GM12891 (cell line): ENCODE data around the gene PCDH9.

Experiments
- DNase-seq: peaks from one replicate; pipeline ENCODE4 v3.0.0; 2011; ENCODE audit warnings: low spot score; ENCODE audit not compliant: insufficient read length
- FAIRE-seq: peaks from 2 replicates; lab custom pipeline; 2011; peaks lifted over from hg19 to GRCh38; lab: Jason Lieb, UNC
- PAX5 ChIP-seq: IDR thresholded peaks from 2 replicates; pipeline ENCODE4 v1.6.1; 2011; ENCODE audit warnings: low read length, moderate library complexity, mild to moderate bottlenecking; ENCODE audit not compliant: insufficient read depth, severe bottlenecking
- POLR2A ChIP-seq: IDR thresholded peaks from 2 replicates; pipeline ENCODE4 v1.6.1; 2011; ENCODE audit warnings: low read depth, low read length, control low read depth
- POLR2AphosphoS5 ChIP-seq: IDR thresholded peaks from 2 replicates; pipeline ENCODE4 v1.6.1; 2011; ENCODE audit warnings: low read depth, low read length, control low read depth
- POU2F2 ChIP-seq: IDR thresholded peaks from 2 replicates; pipeline ENCODE4 v1.6.1; 2011; ENCODE audit warnings: low read depth, mild to moderate bottlenecking, control low read depth, low read length, moderate library complexity
- SPI1 ChIP-seq: IDR thresholded peaks from 2 replicates; pipeline ENCODE4 v1.6.1; 2011; ENCODE audit warnings: low read depth, low read length, control low read depth
- TAF1 ChIP-seq: IDR thresholded peaks from 2 replicates; pipeline ENCODE4 v1.6.1; 2011; ENCODE audit warnings: low read depth, low read length, control low read depth

The PCDH9 gene

GRCh38 chr13:66359393-66359792, 870.7 kb downstream of the PCDH9 start:
- no peak for DNase-seq
- FAIRE-seq: no peak
- TF ChIP-seq TAF1: no peak
- no peak for TF ChIP-seq PAX5
- TF ChIP-seq SPI1: no peak
- TF ChIP-seq POLR2A: no peak
- TF ChIP-seq POLR2AphosphoS5: no peak
- TF ChIP-seq POU2F2: no peak

- TF ChIP-seq TAF1 (no peak), PAX5 (no peak), SPI1 (no peak), POU2F2 (no peak), POLR2AphosphoS5 (no peak), POLR2A (no peak)
- no peak for DNase-seq
- no peak for FAIRE-seq
These were observed 871.6 kb downstream of the PCDH9 start for GRCh38 chr13:66358564-66358963.

- DNase-seq (no peak), FAIRE-seq (no peak)
- TF ChIP-seq POLR2A (no peak), POLR2AphosphoS5 (no peak), TAF1 (no peak), POU2F2 (no peak), SPI1 (no peak), PAX5 (no peak)
These were observed 872.7 kb downstream of the PCDH9 start for GRCh38 chr13:66357463-66357862.

- no peak for DNase-seq
- no peak for FAIRE-seq
- TF ChIP-seq TAF1 (no peak), POLR2AphosphoS5 (no peak)
These were observed 875.0 kb downstream of the PCDH9 start for GRCh38 chr13:66354879-66355751.

GRCh38 chr13:66353664-66354063, 876.5 kb downstream of the PCDH9 start:
- no peak for TF ChIP-seq PAX5
- TF ChIP-seq POLR2AphosphoS5: no peak
- no peak for TF ChIP-seq POLR2A
- no peak for TF ChIP-seq TAF1
- no peak for TF ChIP-seq SPI1
- no peak for TF ChIP-seq POU2F2
- FAIRE-seq (no peak), DNase-seq (no peak)

- FAIRE-seq: no peak
- no peak for DNase-seq
- TF ChIP-seq PAX5: no peak
These were observed 880.2 kb downstream of the PCDH9 start for GRCh38 chr13:66349966-66350365.

GRCh38 chr13:66348745-66349690, 881.1 kb downstream of the PCDH9 start:
- FAIRE-seq (no peak), DNase-seq (no peak)
- TF ChIP-seq POU2F2 (no peak), SPI1 (no peak), POLR2AphosphoS5 (no peak), POLR2A (no peak), PAX5 (no peak), TAF1 (no peak)

- no peak for DNase-seq
- FAIRE-seq: no peak
- TF ChIP-seq POLR2AphosphoS5 (no peak), POLR2A (no peak), PAX5 (no peak), POU2F2 (no peak)
These were observed 882.5 kb downstream of the PCDH9 start for GRCh38 chr13:66347486-66348117.

- FAIRE-seq (no peak), DNase-seq (no peak)
- TF ChIP-seq TAF1 (no peak), POLR2A (no peak), SPI1 (no peak), POU2F2 (no peak), PAX5 (no peak), POLR2AphosphoS5 (no peak)
These were observed 884.2 kb downstream of the PCDH9 start for GRCh38 chr13:66345971-66346370.
